ENCODE data around the gene RAB4A.

RAB4A gene

DNA sequence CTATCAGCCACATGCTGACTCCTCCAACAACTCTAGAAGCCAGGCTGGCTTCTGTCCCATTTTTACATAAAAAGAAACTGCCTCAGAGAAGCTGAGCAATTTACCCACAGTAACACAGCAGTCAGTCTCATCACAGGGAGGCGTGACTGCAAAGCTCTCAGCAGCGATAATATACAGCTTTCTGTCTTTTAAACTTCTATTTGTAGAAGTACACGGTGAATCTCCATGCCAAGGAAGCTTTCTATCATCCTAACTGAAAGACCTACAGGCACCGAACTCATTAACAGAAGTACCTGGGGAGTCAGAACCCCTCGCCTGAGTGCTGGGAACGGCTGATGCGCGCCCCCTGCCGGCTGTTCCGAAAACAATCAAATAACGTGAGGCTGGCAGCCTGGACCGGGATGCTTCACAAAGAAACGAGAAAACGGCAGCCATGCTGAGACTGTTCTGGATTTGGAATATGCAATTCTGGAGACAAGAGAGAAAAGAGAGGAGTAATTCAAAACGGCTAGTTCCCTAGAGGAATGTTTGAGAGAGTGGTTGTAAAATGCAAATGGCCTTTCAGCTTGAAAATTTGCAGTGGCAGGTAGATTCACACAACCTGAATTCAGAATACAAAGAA is 43.5 kb upstream of the RAB4A start (continued):
- TF ChIP-seq ZFP37 (tag by site-specific recombination; IDR thresholded peaks at IDR 0.05): peak; percentile 75; the same call in 1 of the 2 replicates
- TF ChIP-seq FEZF1 (tag by site-specific recombination; IDR thresholded peaks at IDR 0.05): no peak
- TF ChIP-seq ZNF521 (tag by site-specific recombination; IDR thresholded peaks at IDR 0.05): no peak
- TF ChIP-seq RBAK (tag by site-specific recombination; IDR thresholded peaks at IDR 0.05): no peak
- no peak for TF ChIP-seq ZNF677 (tag by site-specific recombination; IDR thresholded peaks at IDR 0.05)
- no peak for TF ChIP-seq OVOL3 (tag by site-specific recombination; IDR thresholded peaks at IDR 0.05)
- TF ChIP-seq, protein P1, sequence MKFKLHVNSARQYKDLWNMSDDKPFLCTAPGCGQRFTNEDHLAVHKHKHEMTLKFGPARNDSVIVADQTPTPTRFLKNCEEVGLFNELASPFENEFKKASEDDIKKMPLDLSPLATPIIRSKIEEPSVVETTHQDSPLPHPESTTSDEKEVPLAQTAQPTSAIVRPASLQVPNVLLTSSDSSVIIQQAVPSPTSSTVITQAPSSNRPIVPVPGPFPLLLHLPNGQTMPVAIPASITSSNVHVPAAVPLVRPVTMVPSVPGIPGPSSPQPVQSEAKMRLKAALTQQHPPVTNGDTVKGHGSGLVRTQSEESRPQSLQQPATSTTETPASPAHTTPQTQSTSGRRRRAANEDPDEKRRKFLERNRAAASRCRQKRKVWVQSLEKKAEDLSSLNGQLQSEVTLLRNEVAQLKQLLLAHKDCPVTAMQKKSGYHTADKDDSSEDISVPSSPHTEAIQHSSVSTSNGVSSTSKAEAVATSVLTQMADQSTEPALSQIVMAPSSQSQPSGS (tag by site-specific recombination; IDR thresholded peaks at IDR 0.05; ENCODE audit: low read depth): no peak
- no peak for TF ChIP-seq ZNF585B (tag by site-specific recombination; IDR thresholded peaks at IDR 0.05)
- TF ChIP-seq, protein P2, sequence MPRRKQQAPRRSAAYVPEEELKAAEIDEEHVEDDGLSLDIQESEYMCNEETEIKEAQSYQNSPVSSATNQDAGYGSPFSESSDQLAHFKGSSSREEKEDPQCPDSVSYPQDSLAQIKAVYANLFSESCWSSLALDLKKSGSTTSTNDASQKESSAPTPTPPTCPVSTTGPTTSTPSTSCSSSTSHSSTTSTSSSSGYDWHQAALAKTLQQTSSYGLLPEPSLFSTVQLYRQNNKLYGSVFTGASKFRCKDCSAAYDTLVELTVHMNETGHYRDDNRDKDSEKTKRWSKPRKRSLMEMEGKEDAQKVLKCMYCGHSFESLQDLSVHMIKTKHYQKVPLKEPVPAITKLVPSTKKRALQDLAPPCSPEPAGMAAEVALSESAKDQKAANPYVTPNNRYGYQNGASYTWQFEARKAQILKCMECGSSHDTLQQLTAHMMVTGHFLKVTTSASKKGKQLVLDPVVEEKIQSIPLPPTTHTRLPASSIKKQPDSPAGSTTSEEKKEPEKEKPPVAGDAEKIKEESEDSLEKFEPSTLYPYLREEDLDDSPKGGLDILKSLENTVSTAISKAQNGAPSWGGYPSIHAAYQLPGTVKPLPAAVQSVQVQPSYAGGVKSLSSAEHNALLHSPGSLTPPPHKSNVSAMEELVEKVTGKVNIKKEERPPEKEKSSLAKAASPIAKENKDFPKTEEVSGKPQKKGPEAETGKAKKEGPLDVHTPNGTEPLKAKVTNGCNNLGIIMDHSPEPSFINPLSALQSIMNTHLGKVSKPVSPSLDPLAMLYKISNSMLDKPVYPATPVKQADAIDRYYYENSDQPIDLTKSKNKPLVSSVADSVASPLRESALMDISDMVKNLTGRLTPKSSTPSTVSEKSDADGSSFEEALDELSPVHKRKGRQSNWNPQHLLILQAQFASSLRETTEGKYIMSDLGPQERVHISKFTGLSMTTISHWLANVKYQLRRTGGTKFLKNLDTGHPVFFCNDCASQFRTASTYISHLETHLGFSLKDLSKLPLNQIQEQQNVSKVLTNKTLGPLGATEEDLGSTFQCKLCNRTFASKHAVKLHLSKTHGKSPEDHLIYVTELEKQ (tag by site-specific recombination; IDR thresholded peaks at IDR 0.05; ENCODE audit: borderline replicate concordance): no peak
- TF ChIP-seq ZNF707 (tag by site-specific recombination; IDR thresholded peaks at IDR 0.05): no peak
- TF ChIP-seq ZNF175 (tag by site-specific recombination; IDR thresholded peaks at IDR 0.05): no peak
- no peak for TF ChIP-seq MEIS1 (CRISPR knock-in tag; IDR thresholded peaks at IDR 0.05; ENCODE audit: borderline replicate concordance)
- TF ChIP-seq ZNF169 (tag by site-specific recombination; IDR thresholded peaks at IDR 0.05): no peak
- TF ChIP-seq HOXC10 (CRISPR knock-in tag; IDR thresholded peaks at IDR 0.05): no peak
- TF ChIP-seq ZNF530 (tag by site-specific recombination; IDR thresholded peaks at IDR 0.05; ENCODE audit: low read depth): no peak
- no peak for TF ChIP-seq ZNF239 (tag by site-specific recombination; IDR thresholded peaks at IDR 0.05)
- TF ChIP-seq ZNF660 (tag by site-specific recombination; IDR thresholded peaks at IDR 0.05): no peak; the same call in 1 of the 2 replicates
- TF ChIP-seq ZNF426 (tag by site-specific recombination; IDR thresholded peaks at IDR 0.05): no peak
- TF ChIP-seq, protein P3, sequence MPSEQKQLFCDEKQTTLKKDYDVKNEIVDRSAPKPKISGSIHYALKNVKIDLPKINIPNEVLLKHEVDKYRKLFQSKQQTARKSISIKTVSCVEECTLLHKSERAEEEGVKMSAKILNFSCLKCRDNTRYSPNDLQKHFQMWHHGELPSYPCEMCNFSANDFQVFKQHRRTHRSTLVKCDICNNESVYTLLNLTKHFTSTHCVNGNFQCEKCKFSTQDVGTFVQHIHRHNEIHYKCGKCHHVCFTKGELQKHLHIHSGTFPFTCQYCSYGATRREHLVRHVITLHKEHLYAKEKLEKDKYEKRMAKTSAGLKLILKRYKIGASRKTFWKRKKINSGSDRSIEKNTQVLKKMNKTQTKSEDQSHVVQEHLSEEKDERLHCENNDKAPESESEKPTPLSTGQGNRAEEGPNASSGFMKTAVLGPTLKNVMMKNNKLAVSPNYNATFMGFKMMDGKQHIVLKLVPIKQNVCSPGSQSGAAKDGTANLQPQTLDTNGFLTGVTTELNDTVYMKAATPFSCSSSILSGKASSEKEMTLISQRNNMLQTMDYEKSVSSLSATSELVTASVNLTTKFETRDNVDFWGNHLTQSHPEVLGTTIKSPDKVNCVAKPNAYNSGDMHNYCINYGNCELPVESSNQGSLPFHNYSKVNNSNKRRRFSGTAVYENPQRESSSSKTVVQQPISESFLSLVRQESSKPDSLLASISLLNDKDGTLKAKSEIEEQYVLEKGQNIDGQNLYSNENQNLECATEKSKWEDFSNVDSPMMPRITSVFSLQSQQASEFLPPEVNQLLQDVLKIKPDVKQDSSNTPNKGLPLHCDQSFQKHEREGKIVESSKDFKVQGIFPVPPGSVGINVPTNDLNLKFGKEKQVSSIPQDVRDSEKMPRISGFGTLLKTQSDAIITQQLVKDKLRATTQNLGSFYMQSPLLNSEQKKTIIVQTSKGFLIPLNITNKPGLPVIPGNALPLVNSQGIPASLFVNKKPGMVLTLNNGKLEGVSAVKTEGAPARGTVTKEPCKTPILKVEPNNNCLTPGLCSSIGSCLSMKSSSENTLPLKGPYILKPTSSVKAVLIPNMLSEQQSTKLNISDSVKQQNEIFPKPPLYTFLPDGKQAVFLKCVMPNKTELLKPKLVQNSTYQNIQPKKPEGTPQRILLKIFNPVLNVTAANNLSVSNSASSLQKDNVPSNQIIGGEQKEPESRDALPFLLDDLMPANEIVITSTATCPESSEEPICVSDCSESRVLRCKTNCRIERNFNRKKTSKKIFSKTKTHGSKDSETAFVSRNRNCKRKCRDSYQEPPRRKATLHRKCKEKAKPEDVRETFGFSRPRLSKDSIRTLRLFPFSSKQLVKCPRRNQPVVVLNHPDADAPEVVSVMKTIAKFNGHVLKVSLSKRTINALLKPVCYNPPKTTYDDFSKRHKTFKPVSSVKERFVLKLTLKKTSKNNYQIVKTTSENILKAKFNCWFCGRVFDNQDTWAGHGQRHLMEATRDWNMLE (tag by site-specific recombination; conservative IDR thresholded peaks at IDR 0.05; ENCODE audit: low read depth): no peak
- TF ChIP-seq ZNF544 (tag by site-specific recombination; IDR thresholded peaks at IDR 0.05): no peak
- TF ChIP-seq, protein P4, sequence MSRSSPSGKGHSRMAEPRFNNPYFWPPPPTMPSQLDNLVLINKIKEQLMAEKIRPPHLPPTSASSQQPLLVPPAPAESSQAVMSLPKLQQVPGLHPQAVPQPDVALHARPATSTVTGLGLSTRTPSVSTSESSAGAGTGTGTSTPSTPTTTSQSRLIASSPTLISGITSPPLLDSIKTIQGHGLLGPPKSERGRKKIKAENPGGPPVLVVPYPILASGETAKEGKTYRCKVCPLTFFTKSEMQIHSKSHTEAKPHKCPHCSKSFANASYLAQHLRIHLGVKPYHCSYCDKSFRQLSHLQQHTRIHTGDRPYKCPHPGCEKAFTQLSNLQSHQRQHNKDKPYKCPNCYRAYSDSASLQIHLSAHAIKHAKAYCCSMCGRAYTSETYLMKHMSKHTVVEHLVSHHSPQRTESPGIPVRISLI (tag by site-specific recombination; IDR thresholded peaks at IDR 0.05): no peak
- TF ChIP-seq ZNF791 (tag by site-specific recombination; IDR thresholded peaks at IDR 0.05): no peak
- no peak; the same call in 1 of the 2 replicates for TF ChIP-seq WT1 (tag by site-specific recombination; IDR thresholded peaks at IDR 0.05)
- TF ChIP-seq, protein P5, sequence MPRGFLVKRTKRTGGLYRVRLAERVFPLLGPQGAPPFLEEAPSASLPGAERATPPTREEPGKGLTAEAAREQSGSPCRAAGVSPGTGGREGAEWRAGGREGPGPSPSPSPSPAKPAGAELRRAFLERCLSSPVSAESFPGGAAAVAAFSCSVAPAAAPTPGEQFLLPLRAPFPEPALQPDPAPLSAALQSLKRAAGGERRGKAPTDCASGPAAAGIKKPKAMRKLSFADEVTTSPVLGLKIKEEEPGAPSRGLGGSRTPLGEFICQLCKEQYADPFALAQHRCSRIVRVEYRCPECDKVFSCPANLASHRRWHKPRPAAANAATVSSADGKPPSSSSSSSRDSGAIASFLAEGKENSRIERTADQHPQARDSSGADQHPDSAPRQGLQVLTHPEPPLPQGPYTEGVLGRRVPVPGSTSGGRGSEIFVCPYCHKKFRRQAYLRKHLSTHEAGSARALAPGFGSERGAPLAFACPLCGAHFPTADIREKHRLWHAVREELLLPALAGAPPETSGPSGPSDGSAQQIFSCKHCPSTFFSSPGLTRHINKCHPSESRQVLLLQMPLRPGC (tag by site-specific recombination; IDR thresholded peaks at IDR 0.05): no peak
- TF ChIP-seq, protein P6, sequence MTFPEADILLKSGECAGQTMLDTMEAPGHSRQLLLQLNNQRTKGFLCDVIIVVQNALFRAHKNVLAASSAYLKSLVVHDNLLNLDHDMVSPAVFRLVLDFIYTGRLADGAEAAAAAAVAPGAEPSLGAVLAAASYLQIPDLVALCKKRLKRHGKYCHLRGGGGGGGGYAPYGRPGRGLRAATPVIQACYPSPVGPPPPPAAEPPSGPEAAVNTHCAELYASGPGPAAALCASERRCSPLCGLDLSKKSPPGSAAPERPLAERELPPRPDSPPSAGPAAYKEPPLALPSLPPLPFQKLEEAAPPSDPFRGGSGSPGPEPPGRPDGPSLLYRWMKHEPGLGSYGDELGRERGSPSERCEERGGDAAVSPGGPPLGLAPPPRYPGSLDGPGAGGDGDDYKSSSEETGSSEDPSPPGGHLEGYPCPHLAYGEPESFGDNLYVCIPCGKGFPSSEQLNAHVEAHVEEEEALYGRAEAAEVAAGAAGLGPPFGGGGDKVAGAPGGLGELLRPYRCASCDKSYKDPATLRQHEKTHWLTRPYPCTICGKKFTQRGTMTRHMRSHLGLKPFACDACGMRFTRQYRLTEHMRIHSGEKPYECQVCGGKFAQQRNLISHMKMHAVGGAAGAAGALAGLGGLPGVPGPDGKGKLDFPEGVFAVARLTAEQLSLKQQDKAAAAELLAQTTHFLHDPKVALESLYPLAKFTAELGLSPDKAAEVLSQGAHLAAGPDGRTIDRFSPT (tag by site-specific recombination; IDR thresholded peaks at IDR 0.05): no peak
- TF ChIP-seq ZNF184 (tag by site-specific recombination; IDR thresholded peaks at IDR 0.05): peak; percentile 73; the same call in 1 of the 2 replicates

Measured in HEK293 (cell line).